Measurements from ENCODE around the gene PPM1K.

DNA sequence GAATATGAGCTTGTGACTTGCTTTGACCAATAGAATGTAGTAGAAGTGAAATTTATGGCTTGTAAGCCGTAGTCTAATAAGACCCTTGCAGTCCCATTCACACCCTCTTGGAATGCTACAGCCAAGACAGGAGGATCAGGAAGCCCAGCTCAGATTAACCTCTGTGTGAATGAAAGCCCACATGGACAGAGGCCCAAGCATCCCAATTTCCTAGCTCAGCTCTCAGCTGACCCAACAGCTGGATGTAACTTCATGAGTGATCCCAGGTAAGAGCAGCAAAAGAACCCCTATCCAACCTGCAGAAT lies 12.8 kb upstream of the PPM1K start:
- no peak for TF ChIP-seq POLR2AphosphoS5 (IDR thresholded peaks at IDR 0.05; ENCODE audit: low read depth, low read length)
- TF ChIP-seq POLR2A (IDR thresholded peaks at IDR 0.05; ENCODE audit: low read depth, low read length): no peak
- TF ChIP-seq TAF1 (IDR thresholded peaks at IDR 0.05; ENCODE audit: low read depth, low read length): no peak
- TF ChIP-seq SPI1 (IDR thresholded peaks at IDR 0.05; ENCODE audit: low read depth, low read length): no peak

Measured in GM12891 (cell line).